Esophagus squamous epithelium (tissue), 4 donors: ENCODE results near the gene PLA2G2C.

Experiments used
- CTCF ChIP-seq, 6 experiments: fragments of 450-650 bp in 4 of 6; fragments of 200-600 bp in 2 of 6; sonication (generic) in 2 of 6; IDR thresholded peaks; one replicate each; pipeline ENCODE4 v1.5.1; 2016 to 2019; ENCODE audit warnings: antibody characterized with exemption in 6 of 6, mild to moderate bottlenecking in 4 of 6, moderate library complexity in 4 of 6
- POLR2A ChIP-seq, 4 donors: fragments of 450-650 bp; IDR thresholded peaks; one replicate each; pipeline ENCODE4 v1.6.1; 2017; ENCODE audit warnings: antibody characterized with exemption in 4 of 4, mild to moderate bottlenecking in 4 of 4, moderate library complexity in 3 of 4

- TF ChIP-seq CTCF (IDR thresholded peaks at IDR 0.05) (no peak), POLR2A (IDR thresholded peaks at IDR 0.05) (no peak)
Observed at GRCh38 chr1:20227704-20228103, 41.4 kb upstream of the PLA2G2C start.
